GM23338 (cell line): ENCODE measurements around the gene TBC1D28.
"Not testable (repeated sequence)": the region's sequence is repeated elsewhere in the genome, so short reads cannot be mapped to it uniquely, and the experiment has no call there.

ENCODE experiments used
- CTCF ChIP-seq, 2 experiments: fragments of 200-600 bp in 1 of 2; sonication (generic) in 1 of 2; conservative IDR thresholded peaks; 2 replicates each; pipeline versions ENCODE4 v1.5.1 to v1.6.1; 2016 to 2017; ENCODE audit warnings: antibody characterized with exemption in 2 of 2, low read depth in 2 of 2, mild to moderate bottlenecking in 2 of 2, moderate library complexity in 1 of 2
- EZH2 ChIP-seq: fragments of 200-600 bp; sonication (generic); IDR thresholded peaks from one replicate; pipeline ENCODE4 v1.8.0; 2017; ENCODE audit warnings: antibody characterized with exemption, mild to moderate bottlenecking, low read depth; ENCODE audit not compliant: unreplicated experiment

GRCh38 chr17:18624862-18625501, 19.2 kb downstream of the TBC1D28 start:
- not testable (repeated sequence) for TF ChIP-seq CTCF (conservative IDR thresholded peaks at IDR 0.05; ENCODE audit: low read depth in 2 of 2); EZH2
